HG02642 (cell line): ENCODE data around the gene DHDH.
A peak's percentile ranks its signal among the peaks of the same experiment; 100 is the strongest.

ENCODE experiments used
- ATAC-seq: cut with Tn5 transposase; IDR thresholded peaks from one replicate; pipeline ENCODE4 v1.9.1; 2021; ENCODE audit warnings: mild to moderate bottlenecking; ENCODE audit not compliant: unreplicated experiment, poor library complexity

DHDH gene

GRCh38 chr19:48989701-48990291 lies 56.3 kb downstream of the DHDH start:
- no peak for ATAC-seq

GRCh38 chr19:48990400-48990799 lies 56.9 kb downstream of the DHDH start:
- no peak for ATAC-seq

GRCh38 chr19:48991011-48991609 lies 57.6 kb downstream of the DHDH start:
- no peak for ATAC-seq

GRCh38 chr19:48991873-48992580 lies 58.5 kb downstream of the DHDH start:
- no peak for ATAC-seq

GRCh38 chr19:48992581-48993174 lies 59.2 kb downstream of the DHDH start:
- no peak for ATAC-seq

- ATAC-seq = peak; percentile 88
These were observed 59.9 kb downstream of the DHDH start, which contains the start of the genes GYS1 and RUVBL2 for GRCh38 chr19:48993175-48994034. Gene GYS1, minus strand, starts transcription at chr19:48993309. Its CDS starts 197 bp downstream, at chr19:48993112. Gene RUVBL2, plus strand, starts transcription at chr19:48993887. Its CDS starts 25 bp downstream, at chr19:48993912.

GRCh38 chr19:48994035-48994386 lies 60.5 kb downstream of the DHDH start:
- ATAC-seq = no peak
